HG02759 (cell line): ENCODE data around the gene ARL6IP5.

Source experiments
- ATAC-seq: cut with Tn5 transposase; IDR thresholded peaks from one replicate; pipeline ENCODE4 v1.9.1; 2021; ENCODE audit warnings: mild to moderate bottlenecking, moderate library complexity; ENCODE audit not compliant: unreplicated experiment

Gene ARL6IP5

GRCh38 chr3:69085833-69086722, 1.3 kb downstream of the ARL6IP5 start:
- no peak for ATAC-seq

GRCh38 chr3:69087030-69087791, 2.5 kb downstream of the ARL6IP5 start:
- no peak for ATAC-seq

DNA sequence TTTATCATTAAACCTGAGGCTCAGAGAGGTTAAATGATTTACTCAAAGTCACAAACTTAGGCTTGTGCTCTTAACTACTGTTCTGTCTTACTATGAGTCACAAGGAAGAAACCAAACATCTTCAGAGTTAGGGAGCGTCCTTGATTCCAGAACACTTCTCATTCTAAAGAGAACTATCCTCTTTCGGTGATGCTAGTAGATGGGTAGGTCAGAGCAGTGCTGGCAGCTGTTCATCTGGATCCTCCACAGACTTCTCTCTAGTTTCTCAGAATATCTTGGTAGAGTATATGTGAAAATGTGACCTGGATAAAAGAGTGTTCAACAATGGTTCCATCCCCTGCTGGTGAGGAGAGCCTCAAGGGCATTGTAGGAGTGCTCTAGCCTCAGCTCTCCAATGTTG, 3.3 kb downstream of the ARL6IP5 start:
- peak; percentile 22 for ATAC-seq

GRCh38 chr3:69090021-69090420, 5.3 kb downstream of the ARL6IP5 start:
- ATAC-seq: no peak

- no peak for ATAC-seq
Observed at GRCh38 chr3:69091389-69092029, 6.8 kb downstream of the ARL6IP5 start.

DNA sequence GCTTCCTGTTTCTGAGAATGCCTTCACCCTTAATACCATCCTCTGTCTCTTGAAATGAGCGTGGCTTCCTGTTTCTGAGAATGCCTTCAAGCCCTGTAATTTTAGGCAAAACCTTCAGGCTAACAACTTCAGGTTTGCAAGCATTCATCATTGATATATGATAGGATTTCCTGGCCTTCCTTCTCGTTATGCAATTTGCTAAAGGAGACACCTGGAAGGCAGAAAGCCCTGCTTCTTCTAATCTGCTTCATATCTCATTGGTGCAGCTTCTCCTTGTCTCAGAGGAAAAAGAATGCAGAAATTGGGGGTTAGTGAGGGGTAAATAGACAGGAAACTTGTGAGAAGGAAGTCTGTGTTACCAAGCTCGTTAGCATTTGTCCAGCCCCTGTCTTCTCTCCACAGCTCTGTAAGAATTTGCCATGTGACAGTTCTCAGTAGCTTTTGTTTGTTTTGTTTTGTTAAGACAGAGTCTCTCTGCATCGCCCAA, 7.3 kb downstream of the ARL6IP5 start:
- ATAC-seq: peak; percentile 78

DNA sequence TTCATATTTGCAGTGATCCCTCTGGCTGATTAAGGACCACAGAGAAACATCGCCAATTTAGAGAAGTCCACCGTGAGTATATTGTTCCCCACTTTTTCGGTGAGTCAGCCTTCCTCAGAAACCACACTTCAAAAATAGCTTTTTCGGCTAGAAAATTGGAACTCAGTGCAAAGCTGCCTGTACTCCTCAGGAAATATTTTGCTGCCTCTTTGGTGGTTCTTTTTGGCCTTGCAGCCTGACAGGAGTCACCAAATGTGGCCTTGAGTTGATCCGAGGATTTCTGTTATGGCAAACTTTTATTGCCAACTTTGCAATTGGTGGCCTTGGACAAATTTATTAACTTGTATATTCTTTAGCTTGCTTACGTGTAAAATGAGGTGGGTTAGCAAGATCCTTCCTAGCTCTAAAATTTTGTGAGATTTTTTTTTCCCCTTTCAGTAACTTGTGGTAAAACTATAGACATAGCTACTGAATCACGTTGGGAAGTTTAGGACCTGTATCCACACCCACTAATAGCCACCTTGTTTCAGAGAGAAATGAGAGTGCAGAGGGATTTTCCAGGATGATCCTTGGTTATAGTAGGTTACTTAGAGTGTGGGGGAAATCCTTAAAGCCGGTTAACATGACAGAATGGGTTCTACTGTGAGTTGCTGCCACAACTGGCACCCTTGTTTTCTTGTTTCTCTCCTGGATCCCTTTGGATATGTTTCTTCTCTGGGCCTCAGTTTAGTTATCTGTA, 9.9 kb downstream of the ARL6IP5 start:
- no peak for ATAC-seq

GRCh38 chr3:69095636-69096035, 10.9 kb downstream of the ARL6IP5 start:
- no peak for ATAC-seq

DNA sequence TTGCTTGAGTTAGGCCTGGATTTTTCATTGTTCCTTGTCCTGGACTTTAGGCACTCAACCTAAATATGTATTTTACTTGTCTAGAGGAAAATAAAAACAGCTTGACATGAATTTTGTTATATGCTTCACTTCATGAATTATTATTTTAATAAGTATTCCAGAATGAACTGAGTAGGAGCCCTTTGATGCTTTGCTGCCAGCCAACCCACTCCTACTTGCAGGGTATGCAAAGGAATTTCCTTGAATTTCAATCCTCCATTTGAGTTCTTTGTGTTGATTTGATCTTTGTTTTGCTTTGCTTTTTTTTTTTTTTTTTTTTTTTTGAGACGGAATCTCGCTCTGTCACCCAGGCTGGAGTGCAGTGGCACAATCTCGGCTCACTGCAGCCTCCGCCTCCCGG, 11.6 kb downstream of the ARL6IP5 start:
- no peak for ATAC-seq

GRCh38 chr3:69097407-69098086, 12.8 kb downstream of the ARL6IP5 start:
- ATAC-seq: no peak

- no peak for ATAC-seq
Observed at GRCh38 chr3:69099576-69099975, 14.8 kb downstream of the ARL6IP5 start.

GRCh38 chr3:69102384-69102783, 17.6 kb downstream of the ARL6IP5 start:
- no peak for ATAC-seq

GRCh38 chr3:69103123-69103522, 18.4 kb downstream of the ARL6IP5 start:
- no peak for ATAC-seq

GRCh38 chr3:69104586-69104985, 19.8 kb downstream of the ARL6IP5 start:
- ATAC-seq: no peak

- ATAC-seq: no peak
Observed at GRCh38 chr3:69105320-69105719, 20.6 kb downstream of the ARL6IP5 start.

DNA sequence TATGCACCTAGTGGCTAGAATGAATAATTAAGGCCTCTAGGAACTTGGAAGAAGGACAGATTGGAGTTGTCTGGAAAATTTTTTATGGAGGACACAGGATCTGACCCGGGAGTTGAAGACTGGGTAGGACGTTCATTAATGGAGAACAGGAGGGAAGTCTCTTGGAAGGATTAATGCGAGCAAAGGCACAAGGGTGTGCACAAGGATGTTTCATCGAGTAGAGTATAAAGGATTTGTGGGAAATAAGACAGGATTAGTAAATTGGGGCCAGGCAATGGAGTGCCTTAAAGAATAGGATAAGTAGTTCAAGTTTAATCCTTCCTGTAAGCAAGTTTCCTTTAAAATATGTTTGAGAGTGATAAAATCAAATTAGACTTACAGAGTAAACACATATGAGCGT, 23.1 kb downstream of the ARL6IP5 start:
- ATAC-seq: no peak

- ATAC-seq: no peak
Observed at GRCh38 chr3:69108811-69109210, 24.1 kb downstream of the ARL6IP5 start.

DNA sequence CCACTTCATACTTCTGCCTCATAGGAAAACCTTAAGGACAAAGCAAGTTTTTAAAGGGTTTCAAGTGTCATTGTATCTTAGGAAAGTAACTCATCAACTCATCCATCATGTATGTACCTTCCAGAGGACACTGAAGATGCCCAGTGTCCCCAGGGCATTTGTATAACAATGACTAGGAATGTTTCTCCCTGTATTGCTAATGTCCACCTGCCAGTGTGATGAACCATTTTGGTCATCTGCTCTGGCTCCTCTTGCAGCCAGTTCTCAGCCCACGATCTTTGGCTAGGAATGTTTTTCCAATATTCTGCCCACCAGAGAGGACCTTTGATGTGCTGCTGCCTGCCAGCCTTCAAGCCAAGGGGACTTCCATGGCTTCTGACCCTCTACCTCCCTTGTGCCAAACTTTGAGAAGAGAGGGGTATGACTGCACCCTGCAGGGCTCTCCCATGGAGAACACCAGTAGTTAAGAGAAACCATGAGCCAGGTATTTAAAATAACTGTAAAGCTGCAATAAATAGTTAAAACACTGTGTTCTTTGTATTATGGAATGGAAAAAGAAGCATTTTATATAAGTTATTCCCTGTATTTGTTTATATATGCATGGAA, 26.3 kb downstream of the ARL6IP5 start:
- peak; percentile 43 for ATAC-seq

DNA sequence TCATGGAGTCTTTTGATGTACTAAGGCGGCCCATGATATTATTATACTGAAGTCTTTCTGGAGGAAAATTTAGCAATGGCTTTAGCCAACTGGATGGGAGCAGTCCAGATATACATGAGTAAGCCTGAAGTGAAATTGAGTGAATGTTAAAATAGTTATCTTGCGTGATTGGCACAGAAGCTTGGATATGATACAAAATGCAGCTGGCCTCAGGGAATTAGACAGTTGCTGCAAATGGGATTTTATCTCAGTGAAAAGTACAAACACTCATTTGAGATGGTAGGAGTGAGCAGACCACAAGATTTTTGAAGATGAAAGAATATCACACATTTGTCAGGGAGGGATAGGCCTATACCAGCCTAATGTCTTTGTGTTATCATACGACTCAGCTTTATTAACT, 28.8 kb downstream of the ARL6IP5 start:
- ATAC-seq: no peak

- ATAC-seq: no peak
Observed at GRCh38 chr3:69115731-69116130, 31.0 kb downstream of the ARL6IP5 start.
